Erythroblast (primary cell): ENCODE measurements around the gene PRR30.

Experiments used
- GATA1 ChIP-seq: IDR thresholded peaks from 2 replicates; pipeline ENCODE4 v1.6.1; 2011; ENCODE audit warnings: low read depth, mild to moderate bottlenecking, control low read depth, low read length, moderate library complexity
- POLR2A ChIP-seq: IDR thresholded peaks from 2 replicates; pipeline ENCODE4 v1.6.1; 2011; ENCODE audit warnings: mild to moderate bottlenecking, low read length

GRCh38 chr2:27100036-27100435, 39.2 kb downstream of the PRR30 start:
- TF ChIP-seq POLR2A (no peak), GATA1 (no peak)
